PC-9 (cell line): ENCODE results near the gene P2RX6. TPM values are rescaled to one million over a fixed set of nuclear protein-coding genes. Genes with fewer than 3 reads are reported as not detected.

Experiments used
- BruUV-seq: library from RNA; stranded (reverse); fragments of 400-500 nt; replicated peaks from 2 replicates; lab custom pipeline; 2021; lab: Mats Ljungman, UMichigan
- CTCF ChIA-PET: fragments of 300-600 bp; sonication (Branson Sonifier 250); formaldehyde crosslinking; loops from one replicate; lab custom pipeline; 2022; ENCODE audit warnings: antibody characterized with exemption; lab: Charles Lee
- POLR2A ChIA-PET: fragments of 300-600 bp; sonication (Branson Sonifier 250); formaldehyde crosslinking; loops from one replicate; lab custom pipeline; 2022; ENCODE audit warnings: antibody characterized with exemption; ENCODE audit not compliant: unreplicated experiment; lab: Charles Lee
- DNase-seq, 2 experiments: peaks; one replicate each; pipeline versions ENCODE4 v3.0.0 to v3.0.0-alpha.2; 2015 to 2022; ENCODE audit warnings: mixed read lengths in 1 of 2
- H2AFZ ChIP-seq: fragments of 200-600 bp; sonication (generic); 2 replicates; pipeline ENCODE4 v1.8.1; 2017; ENCODE audit warnings: antibody characterized with exemption
- H3F3A ChIP-seq: fragments of 200-600 bp; sonication (generic); 2 replicates; pipeline ENCODE4 v1.8.1; 2017; ENCODE audit warnings: antibody characterized with exemption, mild to moderate bottlenecking, low read depth; ENCODE audit not compliant: insufficient read depth
- H3K27ac ChIP-seq: fragments of 200-600 bp; sonication (generic); 2 replicates; pipeline ENCODE4 v1.6.1; 2016; ENCODE audit warnings: mixed run types
- H3K27me3 ChIP-seq: fragments of 200-600 bp; sonication (generic); 2 replicates; pipeline ENCODE4 v1.6.1; 2016; ENCODE audit warnings: low read depth, mixed run types; ENCODE audit not compliant: insufficient read depth
- H3K36me3 ChIP-seq: fragments of 200-600 bp; sonication (generic); 2 replicates; pipeline ENCODE4 v1.6.1; 2016; ENCODE audit warnings: low read depth, mixed run types
- H3K4me1 ChIP-seq: fragments of 200-600 bp; sonication (generic); replicated peaks from 2 replicates; pipeline ENCODE4 v1.6.1; 2016; ENCODE audit warnings: mixed run types; ENCODE audit not compliant: insufficient read depth
- H3K4me2 ChIP-seq: fragments of 200-600 bp; sonication (generic); 2 replicates; pipeline ENCODE4 v1.6.1; 2017; ENCODE audit warnings: mixed run types
- H3K4me3 ChIP-seq: fragments of 200-600 bp; sonication (generic); 2 replicates; pipeline ENCODE4 v1.6.1; 2016; ENCODE audit warnings: mixed run types
- H3K79me2 ChIP-seq: fragments of 200-600 bp; sonication (generic); 2 replicates; pipeline ENCODE4 v1.6.1; 2017; ENCODE audit warnings: low read depth, mixed run types
- H3K9me2 ChIP-seq: fragments of 200-600 bp; sonication (generic); 2 replicates; pipeline ENCODE4 v1.8.1; 2017; ENCODE audit warnings: mild to moderate bottlenecking; ENCODE audit not compliant: insufficient read depth
- H3K9me3 ChIP-seq: fragments of 200-600 bp; sonication (generic); 2 replicates; pipeline ENCODE4 v1.8.1; 2016; ENCODE audit warnings: low read depth; ENCODE audit not compliant: insufficient read depth
- H4K20me1 ChIP-seq: fragments of 200-600 bp; sonication (generic); 2 replicates; pipeline ENCODE4 v1.8.1; 2017; ENCODE audit not compliant: insufficient read depth
- EZH2 ChIP-seq: fragments of 200-600 bp; sonication (generic); IDR thresholded peaks from 2 replicates; pipeline ENCODE4 v1.8.0; 2017; ENCODE audit warnings: antibody characterized with exemption, low read depth
- intact Hi-C: fragments of 100-400 bp; cut with micrococcal nuclease; formaldehyde crosslinking; loops from one replicate; pipeline ENCODE4 v1.10.0; 2022; ENCODE audit not compliant: unreplicated experiment
- total RNA-seq: library from RNA; stranded (reverse); gene quantifications from 2 replicates; pipeline ENCODE4 v1.2.3, GENCODE V29; 2021
- TF ChIP-seq, protein P1 (sequence below): fragments of 200-600 bp; sonication (generic); conservative IDR thresholded peaks from 2 replicates; pipeline ENCODE4 v1.6.1; 2017; ENCODE audit warnings: mixed run types, antibody characterized with exemption, mild to moderate bottlenecking, moderate library complexity

Gene P2RX6
- total RNA-seq, 1 experiment from 2014 or later, result 2.7 TPM

DNA sequence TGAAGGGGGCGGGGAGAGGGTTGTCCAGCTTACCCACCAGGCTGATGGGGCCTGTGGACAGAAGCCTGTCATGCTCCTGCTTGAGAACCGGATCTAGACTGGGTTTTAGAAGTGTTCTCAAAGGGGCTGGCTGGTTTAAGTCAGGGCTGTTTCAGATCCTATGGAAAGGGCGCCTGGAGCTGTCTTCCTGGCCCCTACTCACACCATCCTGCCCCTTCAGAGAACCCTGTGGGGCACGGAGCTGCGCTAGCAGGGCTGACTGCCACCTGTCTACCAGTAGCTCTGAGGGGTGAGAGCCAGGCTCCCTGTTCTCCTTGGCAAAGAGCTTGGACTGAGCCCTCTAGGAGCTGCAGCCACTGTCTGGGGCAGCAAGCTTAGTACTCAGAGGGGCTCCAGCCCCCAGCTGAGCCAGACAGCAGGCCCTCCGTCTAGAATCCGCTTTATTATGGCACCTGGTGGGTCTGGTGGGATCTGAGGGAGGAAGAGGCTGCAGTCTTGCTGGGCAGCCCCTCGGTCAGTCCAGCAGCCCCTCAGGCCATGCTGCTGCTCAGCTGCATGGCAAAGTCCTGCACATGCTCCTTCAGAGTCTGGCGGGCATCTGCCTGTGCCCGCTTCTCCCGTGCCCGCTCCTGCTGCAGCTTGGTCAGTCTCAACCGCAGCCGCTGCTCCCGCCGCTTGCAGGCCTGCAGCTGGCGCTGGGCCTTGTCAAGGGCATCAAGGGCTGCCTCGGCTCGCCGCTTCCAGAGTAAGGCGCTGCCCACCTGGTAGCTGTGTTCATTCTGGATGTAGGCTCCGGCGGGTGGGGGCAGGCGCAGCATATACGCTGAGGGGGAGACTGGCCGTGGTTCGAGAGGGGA lies 15.4 kb upstream of the P2RX6 start:
- no peaks in the 10 kb centered on the region for H4K20me1 ChIP-seq
- TF ChIP-seq, protein P1, sequence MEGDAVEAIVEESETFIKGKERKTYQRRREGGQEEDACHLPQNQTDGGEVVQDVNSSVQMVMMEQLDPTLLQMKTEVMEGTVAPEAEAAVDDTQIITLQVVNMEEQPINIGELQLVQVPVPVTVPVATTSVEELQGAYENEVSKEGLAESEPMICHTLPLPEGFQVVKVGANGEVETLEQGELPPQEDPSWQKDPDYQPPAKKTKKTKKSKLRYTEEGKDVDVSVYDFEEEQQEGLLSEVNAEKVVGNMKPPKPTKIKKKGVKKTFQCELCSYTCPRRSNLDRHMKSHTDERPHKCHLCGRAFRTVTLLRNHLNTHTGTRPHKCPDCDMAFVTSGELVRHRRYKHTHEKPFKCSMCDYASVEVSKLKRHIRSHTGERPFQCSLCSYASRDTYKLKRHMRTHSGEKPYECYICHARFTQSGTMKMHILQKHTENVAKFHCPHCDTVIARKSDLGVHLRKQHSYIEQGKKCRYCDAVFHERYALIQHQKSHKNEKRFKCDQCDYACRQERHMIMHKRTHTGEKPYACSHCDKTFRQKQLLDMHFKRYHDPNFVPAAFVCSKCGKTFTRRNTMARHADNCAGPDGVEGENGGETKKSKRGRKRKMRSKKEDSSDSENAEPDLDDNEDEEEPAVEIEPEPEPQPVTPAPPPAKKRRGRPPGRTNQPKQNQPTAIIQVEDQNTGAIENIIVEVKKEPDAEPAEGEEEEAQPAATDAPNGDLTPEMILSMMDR, result no peak
- TF ChIP-seq EZH2, result no peak
- no peak for DNase-seq
- H3K9me3 ChIP-seq, result no peaks in the 10 kb centered on the region
- no TSS peak for BruUV-seq
- H3K4me2 ChIP-seq, result no peak overlapping the region
- ChIA-PET POLR2A (no interaction called here), CTCF (no interaction called here)
- no peaks in the 10 kb centered on the region for H3K27me3 ChIP-seq
- no peaks in the 10 kb centered on the region for H3K36me3 ChIP-seq
- no peak overlapping the region for H3K4me3 ChIP-seq
- no peak overlapping the region for H3K27ac ChIP-seq
- H3K9me2 ChIP-seq, result no peaks in the 10 kb centered on the region
- H2AFZ ChIP-seq, result no peak overlapping the region
- intact Hi-C loops, result loop anchor here (10.0 kb wide), 1 partner anchor 105 kb away; no protein-coding TSS in a partner anchor
- H3K4me1 ChIP-seq, result peaks cover 8% of the 10 kb centered on the region
- H3K79me2 ChIP-seq, result peaks cover 27% of the 10 kb centered on the region
- peaks cover 8% of the 10 kb centered on the region; the same call in 1 of the 2 replicates for H3F3A ChIP-seq

DNA sequence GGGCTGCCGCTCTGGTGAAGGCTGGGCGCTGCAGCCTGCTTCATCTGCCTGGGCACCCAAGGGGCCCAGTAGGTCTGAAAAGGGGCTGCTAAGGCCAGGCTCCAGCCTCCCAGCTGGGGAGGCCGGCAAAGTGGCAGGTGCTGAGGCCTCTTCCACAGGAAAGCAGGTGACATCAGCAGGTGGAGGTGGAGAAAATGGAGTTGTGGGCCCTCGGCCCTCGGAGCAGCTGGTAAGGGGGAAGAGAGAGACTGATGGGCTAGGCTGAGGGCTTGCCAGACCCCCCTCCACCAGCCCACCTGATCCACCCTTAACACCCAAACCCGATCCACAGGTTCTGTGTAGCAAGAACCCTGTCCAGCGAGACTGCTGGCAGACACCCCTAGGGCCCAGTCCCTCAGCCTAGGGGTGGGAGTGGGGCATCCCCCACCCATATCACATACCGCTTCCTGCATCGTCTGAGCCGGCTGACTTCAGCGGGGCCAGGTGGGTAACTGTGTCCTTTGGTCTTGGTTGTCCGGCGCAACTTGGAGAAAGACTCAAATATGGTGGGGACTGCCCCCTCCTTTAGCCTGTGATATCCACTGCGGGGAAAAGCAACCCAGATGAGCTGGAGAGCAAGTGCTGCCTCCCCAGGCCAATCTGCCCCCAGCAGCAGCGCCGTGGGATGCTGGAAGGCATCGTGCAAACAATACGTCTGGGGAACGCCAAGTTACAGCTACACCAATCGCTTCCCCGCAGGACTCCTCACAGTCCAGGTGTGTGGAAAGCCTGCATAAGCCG lies 14.6 kb upstream of the P2RX6 start:
- Histone ChIP-seq H3K79me2 (peaks cover 27% of the 10 kb centered on the region), H3K4me2 (peak overlapping the region; percentile 99), H3K27me3 (no peaks in the 10 kb centered on the region), H3F3A (peaks cover 8% of the 10 kb centered on the region; the same call in 1 of the 2 replicates), H3K4me1 (peaks cover 8% of the 10 kb centered on the region), H3K9me3 (no peaks in the 10 kb centered on the region), H3K4me3 (peak overlapping the region; percentile 89), H3K27ac (no peak overlapping the region), H3K9me2 (no peaks in the 10 kb centered on the region), H2AFZ (no peak overlapping the region), H4K20me1 (no peaks in the 10 kb centered on the region), H3K36me3 (no peaks in the 10 kb centered on the region)
- TF ChIP-seq, protein P1, result no peak
- TF ChIP-seq EZH2, result no peak
- no peak for DNase-seq
- ChIA-PET CTCF (interaction anchor here (0.7 kb wide), 1 partner anchor 79 kb away, joined by 4 read pairs; no protein-coding TSS in a partner anchor), POLR2A (no interaction called here)
- intact Hi-C loops, result loop anchor here (10.0 kb wide), 1 partner anchor 104 kb away; no protein-coding TSS in a partner anchor
- no TSS peak for BruUV-seq

DNA sequence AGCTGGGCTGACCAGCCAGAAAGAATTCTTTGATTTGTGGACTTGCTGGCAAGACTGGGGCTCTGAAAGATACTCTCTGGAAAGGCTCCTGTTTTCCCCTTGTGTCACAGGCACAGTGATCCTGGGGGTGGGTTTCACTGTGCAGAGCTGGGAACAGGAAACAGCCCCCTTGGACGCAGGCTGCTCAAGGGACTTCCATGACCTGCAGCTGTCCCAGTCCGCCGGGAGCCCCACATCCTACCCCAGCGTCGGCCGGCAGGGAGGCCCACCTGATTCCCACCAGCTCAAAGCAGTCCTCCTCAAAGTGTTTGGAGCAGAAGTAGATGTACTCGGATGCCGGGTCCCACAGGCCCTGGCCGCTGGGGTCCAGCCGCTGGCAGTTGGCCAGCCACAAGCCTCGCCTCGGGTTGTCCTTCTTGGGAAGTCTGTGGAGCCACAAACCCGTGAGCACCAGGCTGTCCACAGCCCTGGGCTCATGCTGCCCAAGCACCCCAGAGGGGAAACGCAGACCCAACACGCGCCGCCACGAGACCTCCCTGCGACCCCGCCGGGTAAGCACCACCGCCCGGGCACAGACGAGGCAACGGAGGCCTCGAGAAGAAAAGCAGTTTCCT lies 13.9 kb upstream of the P2RX6 start:
- no peaks in the 10 kb centered on the region for H3K9me2 ChIP-seq
- no TSS peak for BruUV-seq
- no peaks in the 10 kb centered on the region for H3K36me3 ChIP-seq
- DNase-seq, result no peak
- H2AFZ ChIP-seq, result peak overlapping the region; percentile 85
- H3K27me3 ChIP-seq, result no peaks in the 10 kb centered on the region
- H3K79me2 ChIP-seq, result peaks cover 27% of the 10 kb centered on the region
- peaks cover 8% of the 10 kb centered on the region for H3K4me1 ChIP-seq
- no peaks in the 10 kb centered on the region for H4K20me1 ChIP-seq
- ChIA-PET CTCF (interaction anchor here (0.7 kb wide), 1 partner anchor 80 kb away, joined by 4 read pairs; no protein-coding TSS in a partner anchor), POLR2A (no interaction called here)
- peaks cover 8% of the 10 kb centered on the region; the same call in 1 of the 2 replicates for H3F3A ChIP-seq
- peak overlapping the region; percentile 99 for H3K4me2 ChIP-seq
- H3K4me3 ChIP-seq, result peak overlapping the region; percentile 89
- no peak for TF ChIP-seq EZH2
- TF ChIP-seq, protein P1, result no peak
- H3K9me3 ChIP-seq, result no peaks in the 10 kb centered on the region
- intact Hi-C loops, result loop anchor here (10.0 kb wide), 1 partner anchor 104 kb away; no protein-coding TSS in a partner anchor
- H3K27ac ChIP-seq, result peak overlapping the region; percentile 89
